ENCODE data around the gene IPP. TPM values are rescaled to one million over a fixed set of nuclear protein-coding genes. Genes with fewer than 3 reads are reported as not detected.
A peak's percentile ranks its signal among the peaks of the same experiment; 100 is the strongest.
"Not testable (repeated sequence)": the region's sequence is repeated elsewhere in the genome, so short reads cannot be mapped to it uniquely, and the experiment has no call there.

Gene IPP
- total RNA-seq, 2 donors from 2014 or later = 11.3 to 13.1 TPM

GRCh38 chr1:45687014-45687753 lies 63.3 kb downstream of the IPP start:
- intact Hi-C loops (cut with DNase I) = no loop called here
- peak; percentile 99 for DNase-seq (ENCODE audit: low spot score)

- peak; percentile 99 for DNase-seq (ENCODE audit: low spot score)
- intact Hi-C loops (cut with DNase I) = no loop called here
Measured at GRCh38 chr1:45686288-45687013, 64.0 kb downstream of the IPP start, which contains the start of gene GPBP1L1. TSS of gene GPBP1L1 (minus strand) at chr1:45686533. CDS start at chr1:45659087, 27,446 bp downstream.

- intact Hi-C loops (cut with DNase I) = no loop called here
- peak; percentile 86 for DNase-seq (ENCODE audit: low spot score)
Measured at GRCh38 chr1:45686015-45686287, 64.5 kb downstream of the IPP start.

- DNase-seq (ENCODE audit: low spot score) = no peak
- intact Hi-C loops (cut with DNase I) = no loop called here
Measured at GRCh38 chr1:45685308-45686014, 65.0 kb downstream of the IPP start.

- intact Hi-C loops (cut with DNase I) = no loop called here
Measured at GRCh38 chr1:45684402-45684801, 66.1 kb downstream of the IPP start.

DNA sequence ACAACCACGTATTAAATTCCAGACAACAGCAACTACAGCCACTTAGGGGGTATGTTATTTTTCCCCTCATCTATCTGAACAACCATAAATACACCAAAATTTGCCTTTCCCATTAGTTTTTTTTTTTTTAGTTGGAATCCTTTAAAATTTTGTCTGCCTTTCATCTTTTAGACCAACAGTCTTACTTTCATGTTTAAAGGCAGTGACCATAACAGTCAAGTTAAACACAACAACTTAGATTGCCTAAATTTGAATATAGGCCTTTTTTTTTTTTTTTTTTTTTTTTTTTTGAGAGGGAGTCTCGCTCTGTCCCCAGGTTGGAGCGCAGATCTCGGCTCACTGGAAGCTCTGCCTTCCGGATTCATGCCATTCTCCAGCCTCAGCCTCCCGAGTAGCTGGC lies 67.5 kb downstream of the IPP start:
- intact Hi-C loops (cut with DNase I) = no loop called here
- DNase-seq (ENCODE audit: low spot score) = no peak

More at GRCh38 chr1:45684402-45684801, 66.1 kb downstream of the IPP start:
- no peak for DNase-seq (ENCODE audit: low spot score)

DNA sequence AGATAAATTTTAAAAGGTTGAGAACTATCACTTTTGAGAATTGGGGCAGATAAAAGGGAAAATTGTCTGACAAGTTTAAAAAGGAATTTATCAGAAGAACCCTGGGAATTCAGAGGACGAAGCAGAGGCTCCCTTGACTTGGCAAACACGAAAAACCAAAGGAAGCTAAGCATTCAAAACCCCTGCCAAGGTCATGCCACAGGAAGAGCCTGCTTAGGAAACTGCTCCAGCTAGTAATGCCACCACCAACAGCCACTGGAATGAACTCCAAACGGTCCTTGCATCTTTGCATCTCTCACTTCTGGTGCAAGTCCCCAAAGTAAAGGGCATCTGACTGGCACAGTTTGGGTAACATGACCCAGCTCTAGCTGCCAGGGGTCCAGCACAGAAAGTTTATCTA lies 71.3 kb downstream of the IPP start:
- intact Hi-C loops (cut with DNase I) = no loop called here

DNA sequence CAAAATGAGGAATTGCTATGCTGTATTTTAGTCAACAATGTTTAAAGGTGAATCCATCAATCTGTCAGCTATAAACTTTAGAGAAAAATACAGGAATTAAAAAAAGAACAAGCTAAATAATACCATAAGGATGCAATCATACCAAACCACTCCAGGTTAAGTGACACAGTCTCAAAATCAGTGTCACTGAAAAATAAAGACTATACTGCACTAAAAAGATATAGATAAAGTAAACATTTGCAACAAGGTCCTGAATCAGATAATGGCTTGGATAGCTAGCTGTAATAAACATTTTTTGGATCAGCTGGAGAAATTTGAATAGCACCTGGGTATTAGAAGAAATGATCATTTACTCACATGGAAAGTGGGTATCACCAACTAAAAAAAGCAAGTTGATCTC lies 72.0 kb downstream of the IPP start:
- DNase-seq (ENCODE audit: low spot score) = no peak
- intact Hi-C loops (cut with DNase I) = loop anchor here in 1 of 2 donors (1.0 kb wide), 1 partner anchor 15 kb away; no protein-coding TSS in a partner anchor

More for the DNA sequence above, 71.3 kb downstream of the IPP start:
- no peak for DNase-seq (ENCODE audit: low spot score)

- no peak for DNase-seq (ENCODE audit: low spot score)
- intact Hi-C loops (cut with DNase I) = loop anchor here in 1 of 2 donors (1.0 kb wide), 1 partner anchor 14 kb away; no protein-coding TSS in a partner anchor
Measured at GRCh38 chr1:45677751-45678245, 72.7 kb downstream of the IPP start.

DNA sequence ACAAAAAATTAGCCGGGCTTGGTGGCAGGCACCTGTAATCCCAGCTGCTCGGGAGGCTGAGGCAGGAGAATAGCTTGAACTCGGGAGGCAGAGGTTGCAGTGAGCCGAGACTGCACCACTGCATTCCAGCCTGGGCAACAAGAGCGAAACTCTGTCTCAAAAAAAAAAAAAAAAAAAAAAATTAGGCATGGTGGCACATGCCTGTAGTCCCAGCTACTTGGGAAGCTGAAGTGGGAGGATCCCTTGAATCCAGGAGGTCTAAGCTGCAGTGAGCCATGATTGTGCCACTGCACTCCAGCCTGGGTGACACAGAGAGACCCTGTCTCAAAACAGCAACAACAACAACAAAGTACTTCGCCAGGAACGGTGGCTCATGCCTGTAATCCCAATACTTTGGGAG lies 73.9 kb downstream of the IPP start:
- DNase-seq (ENCODE audit: low spot score); intact Hi-C loops (cut with DNase I): not testable (repeated sequence)

GRCh38 chr1:45674478-45674877 lies 76.0 kb downstream of the IPP start:
- DNase-seq (ENCODE audit: low spot score) = no peak

GRCh38 chr1:45673956-45674355 lies 76.5 kb downstream of the IPP start:
- intact Hi-C loops (cut with DNase I) = no loop called here
- no peak for DNase-seq (ENCODE audit: low spot score)

More at GRCh38 chr1:45674478-45674877, 76.0 kb downstream of the IPP start:
- intact Hi-C loops (cut with DNase I) = no loop called here

DNA sequence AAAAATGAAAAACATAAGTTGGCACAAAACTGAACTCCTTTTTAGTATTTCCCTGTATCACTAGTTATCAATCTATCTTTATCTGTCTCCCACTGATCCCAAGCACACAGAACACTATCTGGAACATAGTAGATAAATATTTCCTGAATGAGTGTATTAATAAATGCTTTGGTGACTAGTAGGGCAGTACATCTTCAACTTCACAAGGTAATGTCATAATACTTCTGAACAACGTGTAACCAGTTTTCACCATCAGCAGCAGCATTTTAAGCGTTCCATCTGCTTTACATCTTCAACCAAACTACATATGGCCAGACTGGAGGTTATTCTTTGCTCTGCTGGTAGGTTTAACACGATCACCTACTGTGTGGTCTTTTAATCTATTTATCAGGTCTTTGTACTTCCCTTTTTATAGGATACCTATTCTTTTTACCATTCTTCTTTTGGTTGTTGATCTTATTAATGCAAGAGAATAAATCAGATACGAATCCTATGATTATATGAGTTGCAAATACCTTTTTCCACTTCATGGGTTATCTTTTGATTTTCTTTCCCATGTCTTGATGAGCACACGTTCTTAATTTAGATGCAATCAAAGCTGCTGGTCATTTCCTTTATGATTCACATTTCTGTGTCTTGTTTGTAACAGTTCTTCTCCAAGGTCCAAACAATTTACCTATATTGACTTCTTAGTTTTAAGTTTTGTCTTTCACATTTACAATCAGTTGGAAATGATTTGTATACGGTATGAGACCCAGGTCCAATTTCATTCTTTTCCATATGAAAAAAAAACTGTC lies 80.4 kb downstream of the IPP start:
- intact Hi-C loops (cut with DNase I) = no loop called here
- no peak for DNase-seq (ENCODE audit: low spot score)

DNA sequence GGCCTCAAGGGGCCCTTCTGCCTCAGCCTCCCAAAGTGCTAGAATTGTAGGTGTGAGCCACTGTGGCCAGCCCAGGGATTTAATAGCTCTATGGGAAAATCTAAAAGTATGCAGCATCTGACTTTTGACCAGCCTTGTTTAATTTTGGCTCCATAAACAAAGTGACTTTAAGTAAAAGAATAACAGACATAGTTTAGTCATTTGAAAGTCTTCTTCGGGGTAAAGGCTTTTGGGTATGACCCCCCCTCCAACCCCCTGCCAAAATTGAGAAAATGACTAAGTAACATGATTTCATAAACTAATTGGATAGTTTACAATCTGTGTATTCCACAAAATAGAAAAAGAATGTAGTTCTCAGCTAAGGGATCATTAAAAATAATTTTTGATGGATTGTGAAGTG lies 81.1 kb downstream of the IPP start:
- DNase-seq (ENCODE audit: low spot score) = no peak
- intact Hi-C loops (cut with DNase I) = no loop called here

DNA sequence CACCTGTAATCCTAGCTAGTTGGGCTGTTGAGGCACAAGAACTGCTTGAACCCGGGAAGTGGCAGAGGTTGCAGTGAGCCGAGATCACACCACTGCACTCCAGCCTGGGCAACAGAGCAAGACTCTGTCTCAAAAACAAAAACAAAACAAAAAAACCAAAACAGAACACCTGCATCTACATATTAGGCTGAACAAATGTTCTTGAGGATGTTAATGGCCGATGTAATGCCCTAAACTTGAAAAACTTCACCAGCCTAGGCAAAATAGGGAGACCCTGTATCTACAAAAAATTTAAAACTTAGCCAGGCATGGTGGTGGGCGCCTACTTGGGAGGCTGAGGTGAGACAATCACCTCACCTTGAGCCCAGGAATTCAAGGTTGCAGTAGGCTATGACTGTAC lies 81.9 kb downstream of the IPP start:
- intact Hi-C loops (cut with DNase I) = no loop called here
- DNase-seq (ENCODE audit: low spot score) = no peak

DNA sequence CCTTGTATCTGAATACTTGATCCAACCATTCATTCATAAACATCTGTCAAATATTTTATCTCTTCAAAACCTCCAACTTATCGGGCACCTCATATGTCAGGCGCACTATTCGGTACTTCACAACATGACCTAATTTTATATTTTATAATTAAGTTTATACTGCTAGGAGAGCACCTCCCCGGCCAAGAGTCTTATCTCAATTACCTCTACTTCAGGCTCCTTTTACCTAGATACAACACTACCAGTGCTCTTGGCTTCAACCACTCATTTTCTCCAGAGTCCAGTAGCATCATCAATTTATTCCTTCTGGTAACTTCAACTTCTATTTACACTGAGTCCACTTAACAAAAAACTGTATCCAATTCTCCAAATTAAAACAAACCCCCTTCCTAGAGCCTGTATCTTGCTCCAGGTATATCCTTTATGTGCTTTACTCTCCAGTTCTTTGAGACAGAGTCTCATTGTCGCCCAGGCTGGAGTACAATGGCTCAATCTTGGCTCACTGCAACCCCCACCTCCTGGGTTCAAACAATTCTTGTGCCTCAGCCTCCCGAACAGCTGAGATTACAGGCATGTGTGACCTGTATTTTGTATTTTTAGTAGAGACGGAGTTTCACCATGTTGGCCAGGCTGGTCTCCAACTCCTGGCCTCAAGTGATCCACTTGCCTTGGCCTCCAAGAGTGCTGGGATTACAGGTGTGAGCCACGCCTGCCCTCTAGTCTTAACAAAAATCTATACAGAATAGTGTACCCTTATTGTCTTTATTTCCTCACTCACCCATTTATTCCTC lies 82.9 kb downstream of the IPP start:
- intact Hi-C loops (cut with DNase I) = no loop called here
- DNase-seq (ENCODE audit: low spot score) = no peak

DNA sequence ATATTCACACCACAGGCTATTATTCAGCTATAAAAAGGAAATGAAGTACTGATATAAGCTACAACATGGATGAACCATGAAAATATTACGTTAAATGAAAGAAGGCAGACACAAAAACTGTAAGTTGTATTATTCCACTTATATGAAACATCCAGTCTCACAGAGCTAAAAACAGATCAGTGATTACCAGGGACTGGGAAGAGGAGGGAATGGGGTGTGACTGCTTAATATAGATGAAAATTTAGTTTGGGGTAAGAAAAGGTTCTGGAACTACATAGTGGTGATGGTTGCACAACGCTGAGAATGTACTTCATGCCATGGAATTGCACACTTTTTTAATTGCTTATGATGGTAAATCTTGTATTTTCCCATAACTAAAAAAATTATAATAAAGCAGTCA lies 83.6 kb downstream of the IPP start:
- intact Hi-C loops (cut with DNase I) = no loop called here
- DNase-seq (ENCODE audit: low spot score) = no peak

GRCh38 chr1:45660336-45660735 lies 90.1 kb downstream of the IPP start:
- intact Hi-C loops (cut with DNase I) = no loop called here
- DNase-seq (ENCODE audit: low spot score) = no peak
